ENCODE measurements around the gene CSPG5. TPM values are rescaled to one million over a fixed set of nuclear protein-coding genes. Genes with fewer than 3 reads are reported as not detected.

The CSPG5 gene
- polyA plus RNA-seq, 2 of the 4 experiments (the other 2 are of a cell fraction), result 0.14 to 0.93 TPM

- ChIA-PET POLR2A (no interaction called here), CTCF (interaction anchor here (0.9 kb wide), 1 partner anchor 19 kb away, joined by 4 read pairs; no protein-coding TSS in a partner anchor)
- no peak for ATAC-seq
- WGBS (ENCODE audit: missing lambda C conversion rate), result 52% methylated on average over 6 of the region's 6 CpGs
- DNase-seq (ENCODE audit: low read depth in 1 of 2, low spot score in 1 of 2), result no peak
- H3K4me3 ChIP-seq, result no peak overlapping the region
- H3K4me2 ChIP-seq, result no peak overlapping the region
- H3K9me3 ChIP-seq, result no peaks in the 10 kb centered on the region
- FAIRE-seq, result no peak
- no peak overlapping the region for H3K27ac ChIP-seq
- no peak for TF ChIP-seq NR3C1 (IDR thresholded peaks at IDR 0.05)
- TF ChIP-seq BCL3 (IDR thresholded peaks at IDR 0.05), result no peak
- TF ChIP-seq RNF2 (IDR thresholded peaks at IDR 0.05; ENCODE audit: borderline replicate concordance, low read depth), result no peak
- no peak for TF ChIP-seq CBX8 (IDR thresholded peaks at IDR 0.05)
- TF ChIP-seq ZNF302 (CRISPR knock-in tag; IDR thresholded peaks at IDR 0.05), result no peak
- no peak for TF ChIP-seq HEYL (CRISPR knock-in tag; IDR thresholded peaks at IDR 0.05)
- TF ChIP-seq ESRRA (IDR thresholded peaks at IDR 0.05; ENCODE audit: borderline replicate concordance, low read length), result no peak
- no peak for TF ChIP-seq KDM5A (IDR thresholded peaks at IDR 0.05)
- H3K4me1 ChIP-seq, result no peaks in the 10 kb centered on the region
Observed at GRCh38 chr3:47541583-47542108, 37.0 kb downstream of the CSPG5 start.

GRCh38 chr3:47540281-47540680, 38.4 kb downstream of the CSPG5 start:
- ChIA-PET POLR2A (no interaction called here), CTCF (interaction anchor here (0.9 to 2.2 kb wide), 2 partner anchors 18 kb away, joined by 4 to 11 read pairs; no protein-coding TSS in a partner anchor)
- Histone ChIP-seq H3K9me3 (no peaks in the 10 kb centered on the region), H3K27ac (no peak overlapping the region), H3K4me3 (no peak overlapping the region), H3K4me1 (no peaks in the 10 kb centered on the region), H3K4me2 (no peak overlapping the region)
- TF ChIP-seq MYC (IDR thresholded peaks at IDR 0.05; ENCODE audit: borderline replicate concordance, low read length), result no peak
- TF ChIP-seq ZFP36 (IDR thresholded peaks at IDR 0.05; ENCODE audit: borderline replicate concordance, partially characterized antibody), result no peak
- no peak for TF ChIP-seq FOXS1 (CRISPR knock-in tag; IDR thresholded peaks at IDR 0.05)
- TF ChIP-seq EHMT2 (IDR thresholded peaks at IDR 0.05; ENCODE audit: low read depth), result no peak
- no peak for TF ChIP-seq MAX (IDR thresholded peaks at IDR 0.05)
- no peak for TF ChIP-seq KDM1A (IDR thresholded peaks at IDR 0.05; ENCODE audit: low read depth)
- no peak for TF ChIP-seq ZNF302 (CRISPR knock-in tag; IDR thresholded peaks at IDR 0.05)
- TF ChIP-seq HOXA7 (CRISPR knock-in tag; IDR thresholded peaks at IDR 0.05), result no peak
- no peak for TF ChIP-seq TP53 (CRISPR knock-in tag; IDR thresholded peaks at IDR 0.05)
- no peak for TF ChIP-seq HOXB13 (CRISPR knock-in tag; IDR thresholded peaks at IDR 0.05; ENCODE audit: low read depth)
- no peak for TF ChIP-seq PBX3 (IDR thresholded peaks at IDR 0.05)
- no peak for TF ChIP-seq RFX5 (IDR thresholded peaks at IDR 0.05)
- TF ChIP-seq HOXB5 (CRISPR knock-in tag; IDR thresholded peaks at IDR 0.05), result no peak
- no peak for TF ChIP-seq RCOR1 (IDR thresholded peaks at IDR 0.05; ENCODE audit: low read depth, low read length)
- TF ChIP-seq ATOH8 (CRISPR knock-in tag; IDR thresholded peaks at IDR 0.05; ENCODE audit: low read depth), result no peak
- no peak for TF ChIP-seq HEYL (CRISPR knock-in tag; IDR thresholded peaks at IDR 0.05)
- TF ChIP-seq JUN (IDR thresholded peaks at IDR 0.05), result no peak
- FAIRE-seq (no peak), ATAC-seq (no peak), DNase-seq (ENCODE audit: low read depth in 1 of 2, low spot score in 1 of 2) (no peak)
- 97% methylated on average over 3 of the region's 4 CpGs for WGBS (ENCODE audit: missing lambda C conversion rate)

Measured in A549 (cell line).